Activated CD4-positive, alpha-beta T cell treated with anti-CD3 and anti-CD28 coated beads for 36 hours (primary cell): Measurements from ENCODE around the gene FN1. TPM values are rescaled to one million over a fixed set of nuclear protein-coding genes. Genes with fewer than 3 reads are reported as not detected.

Experiments
- ATAC-seq: fragments of 200-7000 bp; cut with Tn5 transposase; one replicate; pipeline ENCODE4 v1.10.0; 2021; ENCODE audit warnings: mild to moderate bottlenecking, moderate library complexity
- CTCF ChIA-PET: fragments of 350-600 bp; sonication (Branson Sonifier 250); formaldehyde crosslinking; loops from one replicate; lab custom pipeline; 2021; ENCODE audit warnings: antibody characterized with exemption; lab: Charles Lee
- POLR2A ChIA-PET: fragments of 350-600 bp; sonication (Branson Sonifier 250); formaldehyde crosslinking; loops from one replicate; lab custom pipeline; 2021; ENCODE audit warnings: antibody characterized with exemption, inconsistent platforms; lab: Charles Lee
- DNase-seq: peaks from one replicate; pipeline ENCODE4 v3.0.0-alpha.2; 2020
- H3K27ac Mint-ChIP-seq: one replicate; pipeline ENCODE4 v1.8.0; 2021; ENCODE audit warnings: mixed read lengths
- H3K27me3 Mint-ChIP-seq: one replicate; pipeline ENCODE4 v1.8.0; 2021; ENCODE audit warnings: mixed read lengths
- H3K36me3 Mint-ChIP-seq: one replicate; pipeline ENCODE4 v1.8.0; 2021; ENCODE audit warnings: low read depth, mixed read lengths
- H3K4me1 Mint-ChIP-seq: one replicate; pipeline ENCODE4 v1.8.0; 2021; ENCODE audit warnings: mixed read lengths
- H3K4me3 Mint-ChIP-seq: one replicate; pipeline ENCODE4 v1.8.0; 2021; ENCODE audit warnings: mild to moderate bottlenecking, moderate library complexity, mixed read lengths
- H3K9me3 Mint-ChIP-seq: one replicate; pipeline ENCODE4 v1.8.0; 2021; ENCODE audit warnings: low read depth, mixed read lengths
- intact Hi-C, 2 experiments: fragments of 100-400 bp; cut with DNase I in 1 of 2; cut with micrococcal nuclease in 1 of 2; formaldehyde crosslinking; loops; one replicate each; pipeline versions ENCODE4 v1.14.2 to v1.15.1; 2022 to 2024; cut with DNase I, micrococcal nuclease
- total RNA-seq, 2 experiments: library from RNA; stranded (reverse); gene quantifications; one replicate each; pipeline ENCODE4 v1.2.3, GENCODE V29; 2021

Gene FN1
- total RNA-seq, 2 experiments from 2014 or later, result 0.59 to 0.70 TPM

- intact Hi-C loops, result no loop called here
- Mint-ChIP-seq H3K4me3 (no peak overlapping the region), H3K27ac (no peak overlapping the region), H3K27me3 (no peaks in the 10 kb centered on the region), H3K9me3 (no peaks in the 10 kb centered on the region), H3K4me1 (no peaks in the 10 kb centered on the region), H3K36me3 (peaks cover 33% of the 10 kb centered on the region)
- ATAC-seq (no peak), DNase-seq (no peak)
- POLR2A ChIA-PET, result no interaction called here
- CTCF ChIA-PET, result interaction anchor here (0.6 to 1.3 kb wide), 2 partner anchors 11 to 642 kb away, joined by 3 to 4 read pairs; no protein-coding TSS in a partner anchor
These were observed 68.0 kb downstream of the FN1 start for GRCh38 chr2:215367662-215368492.

DNA sequence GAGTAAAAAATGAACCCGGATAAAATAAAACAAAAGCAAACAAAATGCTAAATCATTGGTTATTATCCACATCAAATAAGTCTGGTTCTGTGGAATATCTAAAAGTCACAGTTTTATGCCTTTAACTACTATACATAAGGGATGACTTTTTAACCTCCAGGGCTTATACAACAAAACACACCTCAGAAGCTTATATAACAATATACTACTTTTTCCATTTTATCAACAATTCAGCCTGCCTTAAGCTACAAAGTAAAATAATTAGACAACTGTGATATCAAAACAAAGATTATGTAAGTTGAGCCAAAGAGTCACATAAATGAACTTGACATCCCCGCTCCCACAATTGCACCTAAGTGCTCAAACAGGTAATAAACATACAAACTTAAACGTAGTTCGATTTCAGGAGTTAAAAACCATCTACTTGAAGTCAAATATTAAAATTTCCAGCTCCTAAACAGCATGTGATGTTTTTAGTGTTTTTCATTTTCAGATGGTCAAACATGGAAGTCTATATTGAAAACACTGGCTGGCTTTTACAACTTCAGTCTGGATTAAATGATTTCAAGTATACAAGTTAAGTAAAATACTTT is 69.3 kb downstream of the FN1 start:
- H3K9me3 Mint-ChIP-seq, result no peaks in the 10 kb centered on the region

GRCh38 chr2:215365184-215365658 is 70.6 kb downstream of the FN1 start:
- Mint-ChIP-seq H3K27me3 (no peaks in the 10 kb centered on the region), H3K4me1 (no peaks in the 10 kb centered on the region), H3K36me3 (peaks cover 34% of the 10 kb centered on the region), H3K4me3 (no peak overlapping the region), H3K27ac (no peak overlapping the region), H3K9me3 (no peaks in the 10 kb centered on the region)
- POLR2A ChIA-PET, result no interaction called here
- DNase-seq (no peak), ATAC-seq (no peak)
- intact Hi-C loops, result no loop called here
- CTCF ChIA-PET, result interaction anchor here (0.6 to 0.7 kb wide), 2 partner anchors 359 to 1162 kb away, joined by 3 read pairs; no protein-coding TSS in a partner anchor

More for the DNA sequence above, 69.3 kb downstream of the FN1 start:
- peaks cover 40% of the 10 kb centered on the region for H3K36me3 Mint-ChIP-seq
- H3K4me1 Mint-ChIP-seq, result no peaks in the 10 kb centered on the region
- intact Hi-C loops, result no loop called here
- no peak for DNase-seq
- no peak overlapping the region for H3K27ac Mint-ChIP-seq
- no peaks in the 10 kb centered on the region for H3K27me3 Mint-ChIP-seq
- ChIA-PET CTCF (interaction anchor here (1.3 kb wide), 1 partner anchor 12 kb away, joined by 3 read pairs; no protein-coding TSS in a partner anchor), POLR2A (no interaction called here)
- no peak for ATAC-seq
- H3K4me3 Mint-ChIP-seq, result no peak overlapping the region

DNA sequence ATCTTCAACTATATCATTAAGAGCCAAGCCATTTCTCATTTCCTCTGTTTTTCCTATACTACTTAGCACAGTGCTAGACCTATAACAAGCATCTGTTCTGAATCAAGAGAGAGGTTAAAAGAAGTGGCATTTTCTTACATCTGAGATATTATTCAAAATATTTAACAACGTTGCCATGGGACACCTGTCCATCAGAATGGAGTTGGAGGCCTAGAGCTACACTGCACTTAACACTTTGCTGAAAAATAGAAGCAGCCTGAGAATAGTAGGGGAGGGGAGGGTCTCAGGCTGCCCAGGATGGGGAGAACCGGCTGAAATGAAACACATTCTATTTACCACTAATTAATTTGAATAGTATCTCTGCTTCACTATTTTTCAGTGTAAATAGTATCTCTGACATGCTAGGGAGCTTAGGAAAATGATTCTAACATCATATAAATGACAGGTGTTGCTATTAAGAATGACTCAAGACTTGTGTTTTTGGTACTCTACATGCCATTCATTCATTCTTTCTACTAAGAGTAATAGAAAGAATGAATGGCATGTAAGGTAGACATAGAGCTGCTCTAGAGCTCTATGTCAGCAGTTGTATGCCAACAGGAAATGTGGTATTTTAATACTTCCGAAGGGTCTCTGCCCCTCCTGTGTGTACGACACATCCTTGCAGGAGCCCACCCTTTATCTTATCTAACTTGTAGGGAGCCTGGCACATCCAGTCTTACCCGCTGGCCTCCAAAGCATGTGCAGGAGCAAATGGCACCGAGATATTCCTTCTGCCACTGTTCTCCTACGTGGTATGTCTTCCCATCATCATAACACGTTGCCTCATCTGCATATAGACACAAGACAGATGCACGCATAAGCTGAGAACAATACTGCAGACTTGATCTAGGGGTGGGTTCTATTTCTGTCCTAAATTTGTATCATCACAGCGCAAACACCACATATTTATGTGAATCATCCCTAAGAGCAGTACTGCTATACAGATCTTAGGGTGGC is 71.4 kb downstream of the FN1 start:
- Mint-ChIP-seq H3K9me3 (no peaks in the 10 kb centered on the region), H3K4me3 (no peak overlapping the region), H3K27me3 (no peaks in the 10 kb centered on the region), H3K27ac (no peak overlapping the region), H3K4me1 (no peaks in the 10 kb centered on the region), H3K36me3 (peaks cover 34% of the 10 kb centered on the region)
- CTCF ChIA-PET, result interaction anchor here (0.6 to 0.7 kb wide), 2 partner anchors 360 to 1162 kb away, joined by 3 read pairs; no protein-coding TSS in a partner anchor
- DNase-seq (no peak), ATAC-seq (no peak)
- intact Hi-C loops, result no loop called here
- POLR2A ChIA-PET, result no interaction called here

DNA sequence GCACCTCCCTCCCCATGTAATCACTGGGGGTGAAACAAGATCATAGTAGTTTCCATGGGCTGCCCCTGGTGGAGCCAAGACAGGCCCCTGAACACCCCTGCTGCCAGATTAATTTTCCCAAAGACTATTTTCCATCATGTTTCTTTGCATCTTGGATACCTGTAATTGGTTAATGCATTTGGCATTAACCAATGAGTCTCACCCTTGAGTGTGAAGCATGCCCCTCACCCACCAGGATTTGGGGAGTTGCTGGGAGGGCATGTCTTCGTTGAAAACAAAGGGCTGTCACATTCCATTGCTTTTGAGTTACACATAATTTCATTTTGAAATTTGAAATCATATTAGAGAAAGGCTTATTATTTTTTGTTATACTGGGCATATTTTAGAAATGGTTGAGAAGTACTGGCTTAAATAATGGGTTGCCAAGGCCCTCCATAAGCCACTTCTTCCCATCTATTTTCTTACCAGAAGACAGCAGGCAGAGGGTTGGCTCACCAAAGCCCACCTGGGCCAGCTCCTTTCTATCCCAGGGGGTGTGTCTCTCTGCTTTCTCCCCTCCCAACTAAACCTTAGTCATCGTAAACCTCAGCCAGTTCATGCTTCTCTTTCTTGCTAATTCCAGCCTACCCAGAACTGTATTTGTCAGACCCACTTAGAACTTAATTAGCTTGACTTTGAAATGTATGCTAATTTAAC is 72.3 kb downstream of the FN1 start:
- Mint-ChIP-seq H3K4me1 (no peaks in the 10 kb centered on the region), H3K4me3 (no peak overlapping the region), H3K36me3 (peaks cover 34% of the 10 kb centered on the region), H3K27ac (no peak overlapping the region), H3K9me3 (no peaks in the 10 kb centered on the region), H3K27me3 (no peaks in the 10 kb centered on the region)
- DNase-seq, result no peak
- ChIA-PET CTCF (no interaction called here), POLR2A (no interaction called here)
- intact Hi-C loops, result no loop called here
- ATAC-seq, result no peak

GRCh38 chr2:215363039-215363438 is 72.8 kb downstream of the FN1 start:
- no peaks in the 10 kb centered on the region for H3K27me3 Mint-ChIP-seq
- no peaks in the 10 kb centered on the region for H3K9me3 Mint-ChIP-seq
- DNase-seq (no peak), ATAC-seq (no peak)
- intact Hi-C loops, result no loop called here
- no peak overlapping the region for H3K4me3 Mint-ChIP-seq
- POLR2A ChIA-PET, result no interaction called here
- CTCF ChIA-PET, result no interaction called here
- peaks cover 34% of the 10 kb centered on the region for H3K36me3 Mint-ChIP-seq
- H3K27ac Mint-ChIP-seq, result no peak overlapping the region
- no peaks in the 10 kb centered on the region for H3K4me1 Mint-ChIP-seq

GRCh38 chr2:215362562-215362904 is 73.3 kb downstream of the FN1 start:
- ChIA-PET CTCF (no interaction called here), POLR2A (no interaction called here)
- intact Hi-C loops, result no loop called here
- no peak overlapping the region for H3K4me3 Mint-ChIP-seq
- H3K27ac Mint-ChIP-seq, result no peak overlapping the region
- no peaks in the 10 kb centered on the region for H3K9me3 Mint-ChIP-seq
- no peaks in the 10 kb centered on the region for H3K27me3 Mint-ChIP-seq
- H3K4me1 Mint-ChIP-seq, result no peaks in the 10 kb centered on the region
- peaks cover 32% of the 10 kb centered on the region for H3K36me3 Mint-ChIP-seq
- DNase-seq, result no peak
- ATAC-seq, result no peak

- no peaks in the 10 kb centered on the region for H3K27me3 Mint-ChIP-seq
- ATAC-seq, result no peak
- H3K4me1 Mint-ChIP-seq, result no peaks in the 10 kb centered on the region
- H3K27ac Mint-ChIP-seq, result no peak overlapping the region
- H3K9me3 Mint-ChIP-seq, result no peaks in the 10 kb centered on the region
- intact Hi-C loops, result no loop called here
- no peak overlapping the region for H3K4me3 Mint-ChIP-seq
- ChIA-PET CTCF (no interaction called here), POLR2A (no interaction called here)
- peaks cover 30% of the 10 kb centered on the region for H3K36me3 Mint-ChIP-seq
- no peak for DNase-seq
These were observed 73.8 kb downstream of the FN1 start for GRCh38 chr2:215361876-215362561.

DNA sequence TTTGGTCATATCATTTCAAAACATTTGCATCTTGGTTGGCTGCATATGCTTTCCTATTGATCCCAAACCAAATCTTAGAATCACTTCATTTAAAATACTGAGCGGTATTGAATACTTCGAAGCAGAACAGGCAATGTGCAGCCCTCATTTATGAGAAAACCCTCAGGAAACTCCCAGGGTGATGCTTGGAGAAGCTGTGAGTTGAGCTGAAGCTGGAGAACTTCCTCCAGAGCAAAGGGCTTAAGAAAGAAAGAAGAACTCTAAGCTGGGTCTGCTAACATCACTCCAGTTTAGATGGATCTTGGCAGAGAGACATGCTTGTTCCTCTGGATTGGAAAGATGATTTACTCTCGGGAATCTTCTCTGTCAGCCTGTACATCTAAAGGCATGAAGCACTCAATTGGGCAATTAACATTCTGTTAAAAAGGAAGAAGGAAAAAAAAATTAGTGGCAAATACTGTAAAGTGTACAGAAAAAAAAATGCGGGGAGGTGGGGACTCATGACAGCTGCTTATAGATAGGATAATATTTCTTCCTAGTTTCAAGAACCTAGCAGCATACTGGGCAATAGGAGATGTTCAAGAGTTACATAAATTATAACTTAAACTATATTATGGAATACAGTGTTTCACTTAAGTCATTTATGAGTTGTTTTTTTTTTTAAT is 74.5 kb downstream of the FN1 start:
- no peak for ATAC-seq
- Mint-ChIP-seq H3K27ac (no peak overlapping the region), H3K4me1 (no peaks in the 10 kb centered on the region), H3K9me3 (no peaks in the 10 kb centered on the region), H3K36me3 (peaks cover 28% of the 10 kb centered on the region), H3K4me3 (no peak overlapping the region), H3K27me3 (no peaks in the 10 kb centered on the region)
- DNase-seq, result no peak
- intact Hi-C loops, result no loop called here
- CTCF ChIA-PET, result no interaction called here
- POLR2A ChIA-PET, result no interaction called here

GRCh38 chr2:215360596-215360995 is 75.3 kb downstream of the FN1 start:
- Mint-ChIP-seq H3K27ac (no peak overlapping the region), H3K36me3 (peaks cover 29% of the 10 kb centered on the region), H3K9me3 (no peaks in the 10 kb centered on the region), H3K27me3 (no peaks in the 10 kb centered on the region), H3K4me1 (no peaks in the 10 kb centered on the region), H3K4me3 (no peak overlapping the region)
- no peak for DNase-seq
- CTCF ChIA-PET, result no interaction called here
- no peak for ATAC-seq
- intact Hi-C loops, result no loop called here
- POLR2A ChIA-PET, result no interaction called here
